Endothelial cell of umbilical vein (primary cell): ENCODE measurements around the gene HHATL. TPM values are rescaled to one million over a fixed set of nuclear protein-coding genes. Genes with fewer than 3 reads are reported as not detected.

Source experiments
- BruUV-seq: library from RNA; stranded (reverse); fragments of 400-500 nt; replicated peaks from 2 replicates; lab custom pipeline; 2021; lab: Mats Ljungman, UMichigan
- CTCF ChIA-PET: fragments of 300-600, 350-600 bp; sonication (Branson Sonifier 250); formaldehyde crosslinking; loops from one replicate; lab custom pipeline; 2021; ENCODE audit warnings: antibody characterized with exemption, inconsistent platforms; lab: Charles Lee
- POLR2A ChIA-PET: fragments of 300-600, 350-600 bp; sonication (Branson Sonifier 250); formaldehyde crosslinking; loops from one replicate; lab custom pipeline; 2021; ENCODE audit warnings: antibody characterized with exemption, inconsistent platforms; lab: Charles Lee
- DNase-seq: peaks from one replicate; pipeline ENCODE4 v3.0.0-alpha.2; 2011; ENCODE audit warnings: low read depth, low spot score
- FAIRE-seq: peaks from 2 replicates; lab custom pipeline; 2011; peaks lifted over from hg19 to GRCh38; lab: Jason Lieb, UNC
- H2AFZ ChIP-seq: 2 replicates; pipeline ENCODE4 v1.6.0; 2012; ENCODE audit warnings: low read depth, low read length, control low read depth, inconsistent platforms
- H3K27ac ChIP-seq: 2 replicates; pipeline ENCODE4 v1.5.1; 2011; ENCODE audit warnings: low read depth, mild to moderate bottlenecking, control low read depth, low read length, moderate library complexity; ENCODE audit not compliant: insufficient read depth
- H3K27me3 ChIP-seq, 2 experiments: 2 replicates each; pipeline versions ENCODE4 v1.6.0 to v1.6.1; 2011; ENCODE audit warnings: low read length in 2 of 2, mixed read lengths in 1 of 2; ENCODE audit not compliant: control insufficient read depth in 2 of 2, insufficient read depth in 2 of 2
- H3K36me3 ChIP-seq, 2 experiments: 2 replicates in 1 of 2; 3 replicates in 1 of 2; pipeline ENCODE4 v1.5.1; 2011; ENCODE audit warnings: low read length in 2 of 2, mild to moderate bottlenecking in 1 of 2, moderate library complexity in 1 of 2; ENCODE audit not compliant: control insufficient read depth in 2 of 2, insufficient read depth in 2 of 2; ENCODE audit errors: extremely low read depth in 1 of 2
- H3K4me1 ChIP-seq: 3 replicates; pipeline ENCODE4 v1.5.1; 2011; ENCODE audit warnings: mild to moderate bottlenecking, low read length; ENCODE audit not compliant: control insufficient read depth, insufficient read depth; ENCODE audit errors: extremely low read depth
- H3K4me2 ChIP-seq: 2 replicates; pipeline ENCODE4 v1.6.1; 2011; ENCODE audit warnings: low read length, control low read depth, mixed read lengths; ENCODE audit not compliant: insufficient read depth
- H3K4me3 ChIP-seq, 3 experiments: fragments of 200-600 bp in 1 of 3; sonication (generic), shearing (Covaris generic) in 1 of 3; replicated peaks in 1 of 3; 2 replicates each; pipeline ENCODE4 v1.5.1; 2011 to 2016; ENCODE audit warnings: control low read depth in 3 of 3, low read length in 3 of 3, mild to moderate bottlenecking in 2 of 3, inconsistent platforms in 1 of 3, low read depth in 1 of 3, moderate library complexity in 1 of 3; ENCODE audit not compliant: insufficient read depth in 1 of 3
- H3K79me2 ChIP-seq: 2 replicates; pipeline ENCODE4 v1.6.0; 2012; ENCODE audit warnings: low read length, inconsistent platforms; ENCODE audit not compliant: control insufficient read depth, insufficient read depth
- H3K9ac ChIP-seq: replicated peaks from 2 replicates; pipeline ENCODE3; 2011; ENCODE audit warnings: low read length, control low read depth; ENCODE audit not compliant: insufficient read depth; ENCODE audit errors: extremely low read depth
- H3K9me1 ChIP-seq: replicated peaks from 3 replicates; pipeline ENCODE4 v1.6.0; 2011; ENCODE audit warnings: mild to moderate bottlenecking, low read length; ENCODE audit not compliant: control insufficient read depth, insufficient read depth; ENCODE audit errors: extremely low read depth
- H3K9me3 ChIP-seq: replicated peaks from 2 replicates; pipeline ENCODE4 v1.5.1; 2012; ENCODE audit warnings: low read length, inconsistent platforms; ENCODE audit not compliant: control insufficient read depth, insufficient read depth
- H4K20me1 ChIP-seq: replicated peaks from 2 replicates; pipeline ENCODE3; 2011; ENCODE audit warnings: mild to moderate bottlenecking, low read length; ENCODE audit not compliant: control insufficient read depth, insufficient read depth; ENCODE audit errors: extremely low read depth
- EZH2 ChIP-seq: IDR thresholded peaks from 2 replicates; pipeline ENCODE4 v1.6.1; 2012; ENCODE audit warnings: borderline replicate concordance, low read depth, mild to moderate bottlenecking, moderate library complexity, low read length, inconsistent platforms; ENCODE audit not compliant: severe bottlenecking
- FOS ChIP-seq: IDR thresholded peaks from 2 replicates; pipeline ENCODE4 v1.6.1; 2011; ENCODE audit warnings: mild to moderate bottlenecking, low read length, moderate library complexity, borderline replicate concordance; ENCODE audit not compliant: insufficient read depth
- GATA2 ChIP-seq: IDR thresholded peaks from 2 replicates; pipeline ENCODE4 v1.7.0; 2011; ENCODE audit warnings: low read depth, mild to moderate bottlenecking, moderate library complexity, mixed read lengths, low read length; ENCODE audit not compliant: insufficient read length, insufficient read depth
- JUN ChIP-seq: IDR thresholded peaks from 2 replicates; pipeline ENCODE4 v1.6.1; 2011; ENCODE audit warnings: borderline replicate concordance, low read depth; ENCODE audit not compliant: insufficient read length, insufficient read depth
- MYC ChIP-seq: IDR thresholded peaks from one replicate; pipeline ENCODE4 v1.6.1; 2011; ENCODE audit warnings: mild to moderate bottlenecking, low read depth, low read length
- POLR2A ChIP-seq: IDR thresholded peaks from 2 replicates; pipeline ENCODE4 v1.6.1; 2012; ENCODE audit warnings: low read depth, mild to moderate bottlenecking, control low read depth, low read length
- POLR2AphosphoS5 ChIP-seq: IDR thresholded peaks from 2 replicates; pipeline ENCODE4 v1.6.1; 2012; ENCODE audit warnings: low read depth, mild to moderate bottlenecking, control low read depth, low read length, moderate library complexity; ENCODE audit not compliant: insufficient read depth
- dilution Hi-C: fragments of 300-500 bp; cut with MboI; formaldehyde crosslinking; loops from one replicate; pipeline ENCODE4 v1.15.0; 2019; ENCODE audit warnings: low sequenced_read_pairs; ENCODE audit not compliant: extremely low pct_ligation_motif_present
- intact Hi-C: fragments of 100-400 bp; cut with micrococcal nuclease; formaldehyde crosslinking; loops from one replicate; pipeline ENCODE4 v1.10.0; 2022
- polyA plus RNA-seq, 4 experiments: library from polyadenylated mRNA; depleted of rRNA in 3 of 4; stranded (reverse) in 3 of 4; unstranded in 1 of 4; fragments of >200 nt; gene quantifications; 2 replicates each; pipeline versions ENCODE4 v1.2.1 to v1.2.3, GENCODE V29; 2011 to 2012; ENCODE audit warnings: missing spikeins in 1 of 4
- total RNA-seq: library from RNA; stranded (reverse); gene quantifications from 2 replicates; pipeline ENCODE4 v1.2.3, GENCODE V29; 2021
- TF ChIP-seq, protein P1 (sequence below): IDR thresholded peaks from 2 replicates; pipeline ENCODE4 v1.6.1; 2011; ENCODE audit not compliant: insufficient read depth, insufficient read length
- TF ChIP-seq, protein P2 (sequence below), 2 donors: IDR thresholded peaks; 1 replicate in 1 of 2; 2 replicates in 1 of 2; pipeline ENCODE4 v1.5.1; 2011; ENCODE audit warnings: low read length in 2 of 2, mild to moderate bottlenecking in 2 of 2, moderate library complexity in 2 of 2, control low read depth in 1 of 2, inconsistent platforms in 1 of 2, low read depth in 1 of 2; ENCODE audit not compliant: insufficient read depth in 1 of 2; ENCODE audit errors: extremely low read depth in 1 of 2

Gene HHATL
- total and polyA plus RNA-seq, 2 donors (not counting 3 experiments of a cell fraction or from before 2014, with no cell fraction given) = not detected

DNA sequence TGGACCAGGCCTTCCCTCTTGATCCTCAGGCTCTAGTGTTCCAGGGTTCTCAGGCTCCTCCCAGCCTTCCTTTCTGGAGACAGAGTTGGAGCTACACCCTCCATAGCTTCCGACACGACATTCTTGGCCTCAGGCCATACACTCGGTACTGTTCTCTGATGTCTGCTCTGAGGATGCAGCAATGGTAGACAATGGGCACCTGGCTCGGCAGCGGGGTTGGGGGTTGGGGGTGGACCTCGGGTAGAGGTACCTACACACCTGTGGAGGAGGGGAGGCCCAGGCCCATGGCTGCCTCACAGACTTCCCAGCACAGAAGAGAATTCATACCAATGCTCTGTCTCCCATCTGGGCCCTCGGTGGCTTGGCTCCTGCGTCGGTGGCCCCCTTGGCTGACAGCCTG is 49.0 kb upstream of the HHATL start:
- Histone ChIP-seq H3K4me3 (no peak overlapping the region), H3K4me2 (no peak overlapping the region), H3K27me3 (peaks cover 0 to 2% of the 10 kb centered on the region in 2 experiments), H3K9me1 (no peaks in the 10 kb centered on the region), H3K36me3 (no peaks in the 10 kb centered on the region), H3K79me2 (no peaks in the 10 kb centered on the region), H3K9me3 (no peaks in the 10 kb centered on the region), H2AFZ (no peak overlapping the region), H3K4me1 (no peaks in the 10 kb centered on the region), H3K27ac (no peak overlapping the region), H4K20me1 (no peaks in the 10 kb centered on the region), H3K9ac (no peak overlapping the region)
- TF ChIP-seq POLR2AphosphoS5 (no peak), GATA2 (no peak), EZH2 (no peak), MYC (no peak), FOS (no peak)
- no TSS peak for BruUV-seq
- dilution Hi-C loops (no loop called here), intact Hi-C loops (no loop called here)
- no peak for FAIRE-seq
- no peak for DNase-seq
- ChIA-PET CTCF (no interaction called here), POLR2A (no interaction called here)

DNA sequence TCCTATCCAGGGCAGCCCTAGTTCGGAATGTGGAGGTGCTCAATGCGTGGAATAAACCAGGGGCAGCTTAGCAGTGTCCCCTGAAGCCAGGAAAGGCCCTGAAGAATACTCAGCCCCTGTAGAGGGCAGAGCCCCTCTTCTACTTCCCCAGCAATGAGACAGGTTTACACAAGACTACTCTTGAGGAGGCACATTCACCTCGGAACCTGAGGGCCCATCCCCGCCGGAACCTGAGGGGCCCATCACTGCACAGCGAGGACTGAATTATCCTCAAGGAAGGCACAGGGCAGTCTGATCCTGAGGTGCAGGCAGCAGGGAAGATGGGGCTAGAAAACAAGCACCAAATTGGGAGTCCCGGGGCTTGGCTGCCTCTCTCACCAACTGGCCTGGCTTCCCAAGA is 48.2 kb upstream of the HHATL start:
- H3K4me3 ChIP-seq = no peak overlapping the region
- no peaks in the 10 kb centered on the region for H3K9me3 ChIP-seq
- H2AFZ ChIP-seq = no peak overlapping the region
- H3K36me3 ChIP-seq = no peaks in the 10 kb centered on the region
- no peak overlapping the region for H3K27ac ChIP-seq
- H3K27me3 ChIP-seq = peaks cover 0 to 2% of the 10 kb centered on the region in 2 experiments
- ChIA-PET POLR2A (no interaction called here), CTCF (no interaction called here)
- dilution Hi-C loops = no loop called here
- no peaks in the 10 kb centered on the region for H4K20me1 ChIP-seq
- H3K79me2 ChIP-seq = no peaks in the 10 kb centered on the region
- DNase-seq (no peak), FAIRE-seq (no peak)
- no peak overlapping the region for H3K4me2 ChIP-seq
- no peak overlapping the region for H3K9ac ChIP-seq
- H3K4me1 ChIP-seq = no peaks in the 10 kb centered on the region
- TF ChIP-seq POLR2AphosphoS5 (no peak), POLR2A (no peak), MYC (no peak), EZH2 (no peak), GATA2 (no peak), JUN (no peak), FOS (no peak)
- TF ChIP-seq, protein P1, sequence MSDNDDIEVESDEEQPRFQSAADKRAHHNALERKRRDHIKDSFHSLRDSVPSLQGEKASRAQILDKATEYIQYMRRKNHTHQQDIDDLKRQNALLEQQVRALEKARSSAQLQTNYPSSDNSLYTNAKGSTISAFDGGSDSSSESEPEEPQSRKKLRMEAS = no peak
- TF ChIP-seq, protein P2, sequence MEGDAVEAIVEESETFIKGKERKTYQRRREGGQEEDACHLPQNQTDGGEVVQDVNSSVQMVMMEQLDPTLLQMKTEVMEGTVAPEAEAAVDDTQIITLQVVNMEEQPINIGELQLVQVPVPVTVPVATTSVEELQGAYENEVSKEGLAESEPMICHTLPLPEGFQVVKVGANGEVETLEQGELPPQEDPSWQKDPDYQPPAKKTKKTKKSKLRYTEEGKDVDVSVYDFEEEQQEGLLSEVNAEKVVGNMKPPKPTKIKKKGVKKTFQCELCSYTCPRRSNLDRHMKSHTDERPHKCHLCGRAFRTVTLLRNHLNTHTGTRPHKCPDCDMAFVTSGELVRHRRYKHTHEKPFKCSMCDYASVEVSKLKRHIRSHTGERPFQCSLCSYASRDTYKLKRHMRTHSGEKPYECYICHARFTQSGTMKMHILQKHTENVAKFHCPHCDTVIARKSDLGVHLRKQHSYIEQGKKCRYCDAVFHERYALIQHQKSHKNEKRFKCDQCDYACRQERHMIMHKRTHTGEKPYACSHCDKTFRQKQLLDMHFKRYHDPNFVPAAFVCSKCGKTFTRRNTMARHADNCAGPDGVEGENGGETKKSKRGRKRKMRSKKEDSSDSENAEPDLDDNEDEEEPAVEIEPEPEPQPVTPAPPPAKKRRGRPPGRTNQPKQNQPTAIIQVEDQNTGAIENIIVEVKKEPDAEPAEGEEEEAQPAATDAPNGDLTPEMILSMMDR (IDR thresholded peaks at IDR 0.05; ENCODE audit: extremely low read depth in 1 of 2, insufficient read depth in 1 of 2, low read depth in 1 of 2, low read length in 2 of 2) = no peak
- no TSS peak for BruUV-seq
- intact Hi-C loops = no loop called here
- H3K9me1 ChIP-seq = no peaks in the 10 kb centered on the region
